ENCODE results near the gene NUP210L.
"Not testable (repeated sequence)": the region's sequence is repeated elsewhere in the genome, so short reads cannot be mapped to it uniquely, and the experiment has no call there.

- not testable (repeated sequence) for TF ChIP-seq CTCF, POLR2A (IDR thresholded peaks at IDR 0.05)
These were observed 173.1 kb downstream of the NUP210L start for GRCh38 chr1:153981735-153982134.

Measured in uterus (tissue), 2 donors.